ENCODE measurements around the gene ROBO1.

Gene ROBO1

GRCh38 chr3:79488407-79488806 lies 279.4 kb downstream of the ROBO1 start:
- Histone ChIP-seq H3K4me3 (no peak overlapping the region), H3K27ac (no peak overlapping the region)
- TF ChIP-seq CTCF (IDR thresholded peaks at IDR 0.05), result no peak
- DNase-seq (ENCODE audit: low spot score), result no peak

- DNase-seq (ENCODE audit: low spot score), result no peak
These were observed 287.1 kb downstream of the ROBO1 start for GRCh38 chr3:79480746-79481145.

GRCh38 chr3:79478620-79479019 lies 289.2 kb downstream of the ROBO1 start:
- no peak overlapping the region for H3K27ac ChIP-seq
- H3K4me3 ChIP-seq, result no peak overlapping the region
- no peak for TF ChIP-seq CTCF (IDR thresholded peaks at IDR 0.05)
- DNase-seq (ENCODE audit: low spot score), result no peak

More at GRCh38 chr3:79480746-79481145, 287.1 kb downstream of the ROBO1 start:
- Histone ChIP-seq H3K27ac (no peak overlapping the region), H3K4me3 (no peak overlapping the region)
- no peak for TF ChIP-seq CTCF (IDR thresholded peaks at IDR 0.05)

- no peak for TF ChIP-seq CTCF (IDR thresholded peaks at IDR 0.05)
- DNase-seq (ENCODE audit: low spot score), result no peak
These were observed 290.6 kb downstream of the ROBO1 start for GRCh38 chr3:79477242-79477641.

GRCh38 chr3:79473993-79474392 lies 293.8 kb downstream of the ROBO1 start:
- Histone ChIP-seq H3K4me3 (no peak overlapping the region), H3K27ac (no peak overlapping the region)
- no peak for TF ChIP-seq CTCF (IDR thresholded peaks at IDR 0.05)
- DNase-seq (ENCODE audit: low spot score), result no peak

More at GRCh38 chr3:79477242-79477641, 290.6 kb downstream of the ROBO1 start:
- Histone ChIP-seq H3K27ac (no peak overlapping the region), H3K4me3 (no peak overlapping the region)

GRCh38 chr3:79467721-79468120 lies 300.1 kb downstream of the ROBO1 start:
- H3K27ac ChIP-seq, result no peak overlapping the region
- no peak for TF ChIP-seq CTCF (IDR thresholded peaks at IDR 0.05)
- H3K4me3 ChIP-seq, result no peak overlapping the region
- no peak for DNase-seq (ENCODE audit: low spot score)

- Histone ChIP-seq H3K27ac (no peak overlapping the region), H3K4me3 (no peak overlapping the region)
- DNase-seq (ENCODE audit: low spot score), result no peak
- TF ChIP-seq CTCF (IDR thresholded peaks at IDR 0.05), result no peak
These were observed 306.5 kb downstream of the ROBO1 start for GRCh38 chr3:79461129-79461792.

Data from coronary artery (tissue), 2 donors.